GM12865 (cell line): ENCODE measurements around the gene POLR3GL.

Experiments
- DNase-seq: peaks from one replicate; pipeline ENCODE4 v3.0.0; 2010; ENCODE audit warnings: low read depth
- H3K4me3 ChIP-seq: 2 replicates; pipeline ENCODE4 v1.5.1; 2011; ENCODE audit warnings: mild to moderate bottlenecking, low read depth, low read length, control low read depth
- TF ChIP-seq, protein P1 (sequence below): IDR thresholded peaks from 2 replicates; pipeline ENCODE4 v1.5.1; 2011; ENCODE audit warnings: low read length, control low read depth, low read depth, inconsistent platforms; ENCODE audit not compliant: insufficient read depth; ENCODE audit errors: missing control alignments

Gene POLR3GL

GRCh38 chr1:145951526-145951925, 13.0 kb upstream of the POLR3GL start:
- H3K4me3 ChIP-seq, result no peak overlapping the region
- no peak for DNase-seq
- TF ChIP-seq, protein P1, sequence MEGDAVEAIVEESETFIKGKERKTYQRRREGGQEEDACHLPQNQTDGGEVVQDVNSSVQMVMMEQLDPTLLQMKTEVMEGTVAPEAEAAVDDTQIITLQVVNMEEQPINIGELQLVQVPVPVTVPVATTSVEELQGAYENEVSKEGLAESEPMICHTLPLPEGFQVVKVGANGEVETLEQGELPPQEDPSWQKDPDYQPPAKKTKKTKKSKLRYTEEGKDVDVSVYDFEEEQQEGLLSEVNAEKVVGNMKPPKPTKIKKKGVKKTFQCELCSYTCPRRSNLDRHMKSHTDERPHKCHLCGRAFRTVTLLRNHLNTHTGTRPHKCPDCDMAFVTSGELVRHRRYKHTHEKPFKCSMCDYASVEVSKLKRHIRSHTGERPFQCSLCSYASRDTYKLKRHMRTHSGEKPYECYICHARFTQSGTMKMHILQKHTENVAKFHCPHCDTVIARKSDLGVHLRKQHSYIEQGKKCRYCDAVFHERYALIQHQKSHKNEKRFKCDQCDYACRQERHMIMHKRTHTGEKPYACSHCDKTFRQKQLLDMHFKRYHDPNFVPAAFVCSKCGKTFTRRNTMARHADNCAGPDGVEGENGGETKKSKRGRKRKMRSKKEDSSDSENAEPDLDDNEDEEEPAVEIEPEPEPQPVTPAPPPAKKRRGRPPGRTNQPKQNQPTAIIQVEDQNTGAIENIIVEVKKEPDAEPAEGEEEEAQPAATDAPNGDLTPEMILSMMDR, result no peak

DNA sequence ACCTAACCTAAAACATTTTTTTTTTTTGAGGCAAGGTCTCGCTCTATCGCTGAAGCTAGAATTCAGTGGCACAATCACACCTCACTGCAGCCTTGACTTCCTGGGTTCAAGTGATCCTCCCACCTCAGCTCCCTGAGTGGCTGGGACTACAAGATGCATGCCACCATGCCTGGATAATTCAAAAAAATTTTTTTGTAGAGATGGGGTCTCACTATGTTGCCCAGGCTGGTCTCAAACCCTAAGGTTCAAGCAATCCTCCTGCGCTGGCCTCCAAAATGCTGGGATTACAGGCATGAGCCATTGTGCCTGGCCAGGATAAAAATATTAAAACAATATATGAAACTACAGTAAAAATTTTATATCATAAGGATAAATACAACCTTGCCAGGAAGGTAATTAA, 11.6 kb upstream of the POLR3GL start:
- TF ChIP-seq, protein P1, result no peak
- no peak overlapping the region for H3K4me3 ChIP-seq
- DNase-seq, result no peak

DNA sequence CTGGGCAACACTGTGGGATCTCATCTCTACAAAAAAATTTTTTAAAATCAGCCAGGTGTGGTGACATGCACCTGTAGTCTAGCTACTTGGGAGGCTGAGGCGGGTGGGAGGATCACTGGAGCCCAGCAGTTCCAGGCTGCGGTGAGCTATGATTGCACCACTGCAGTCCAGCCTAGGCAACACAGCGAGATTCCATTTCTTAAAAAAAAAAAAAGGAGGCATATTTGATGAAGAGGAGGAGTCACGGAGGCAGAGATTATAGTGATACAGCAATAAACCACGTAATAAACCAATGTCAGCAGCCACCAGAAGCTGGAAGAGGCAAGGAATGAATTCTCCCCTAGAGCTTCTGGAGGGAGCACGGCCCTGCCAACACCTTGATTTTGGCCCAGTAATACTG, 10.6 kb upstream of the POLR3GL start:
- TF ChIP-seq, protein P1, result no peak
- DNase-seq, result no peak
- no peak overlapping the region for H3K4me3 ChIP-seq

- no peak overlapping the region for H3K4me3 ChIP-seq
- TF ChIP-seq, protein P1, result no peak
- no peak for DNase-seq
Observed at GRCh38 chr1:145955436-145955835, 9.1 kb upstream of the POLR3GL start.

GRCh38 chr1:145956361-145956760, 8.1 kb upstream of the POLR3GL start:
- no peak for DNase-seq
- TF ChIP-seq, protein P1, result no peak
- H3K4me3 ChIP-seq, result peak overlapping the region; percentile 80

GRCh38 chr1:145956781-145957442, 7.6 kb upstream of the POLR3GL start:
- peak overlapping the region; percentile 80 for H3K4me3 ChIP-seq
- TF ChIP-seq, protein P1, result no peak
- peak; percentile 48 for DNase-seq
